NCI-H510A (cell line): ENCODE measurements around the gene CLDN4.
"Not testable (repeated sequence)": the region's sequence is repeated elsewhere in the genome, so short reads cannot be mapped to it uniquely, and the experiment has no call there.

Source experiments
- DNase-seq: peaks from one replicate; lab custom pipeline; 2025; lab: John Stamatoyannopoulos, UW

The CLDN4 gene

DNA sequence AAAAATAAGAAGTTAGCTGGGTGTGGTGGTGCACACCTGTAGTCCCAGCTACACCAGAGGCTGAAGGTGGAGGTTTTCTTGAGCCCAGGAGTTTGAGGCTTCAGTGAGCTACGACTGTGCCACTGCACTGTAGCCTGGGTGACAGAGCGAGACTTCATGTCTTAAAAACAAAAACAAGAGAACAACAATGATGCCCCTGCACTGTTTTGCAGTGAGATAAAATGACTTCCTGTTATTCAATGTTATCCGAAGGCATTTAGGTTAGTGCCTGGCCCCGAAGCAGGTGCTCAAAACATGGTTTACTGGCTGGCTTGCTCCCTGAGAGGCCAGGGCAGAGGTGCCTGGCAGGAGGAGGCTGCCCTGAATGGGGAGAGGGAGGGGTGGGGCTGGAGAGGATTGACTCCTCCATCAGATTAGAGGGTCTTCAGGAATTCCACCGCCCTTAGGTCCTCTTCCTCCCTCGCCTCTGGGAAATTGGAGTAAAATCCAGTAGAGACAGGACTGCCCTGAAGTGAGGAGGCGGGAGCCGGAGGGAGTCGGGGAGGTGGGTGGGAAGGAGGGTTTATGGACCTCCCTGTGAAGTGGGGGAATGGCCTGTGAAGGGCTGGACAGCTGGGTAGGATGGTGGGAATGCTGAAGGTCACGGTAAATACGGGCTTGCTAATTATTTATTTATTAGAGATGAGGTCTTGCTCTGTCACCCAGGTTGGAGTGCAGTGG lies 6.8 kb upstream of the CLDN4 start:
- DNase-seq, result no peak

DNA sequence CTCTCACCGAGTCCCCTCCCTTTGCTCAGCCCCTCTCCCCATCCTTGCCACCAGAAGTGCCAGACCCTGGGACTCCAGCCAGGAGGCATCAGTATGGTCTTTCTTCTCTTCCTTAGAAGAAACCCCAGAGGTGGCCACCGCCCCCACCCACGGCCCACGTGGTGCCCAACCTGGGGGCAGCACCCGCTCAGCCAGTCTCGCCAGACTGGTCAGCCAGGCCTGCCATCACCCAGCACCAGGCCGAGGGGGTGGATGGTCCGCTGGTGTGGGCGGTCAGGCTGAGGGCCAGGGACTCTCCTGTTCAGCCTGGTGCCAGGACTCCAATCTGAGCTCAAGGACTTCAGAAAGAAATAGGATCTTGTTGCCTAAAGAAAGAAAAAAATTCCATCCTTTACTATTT lies 5.8 kb upstream of the CLDN4 start:
- DNase-seq, result no peak

DNA sequence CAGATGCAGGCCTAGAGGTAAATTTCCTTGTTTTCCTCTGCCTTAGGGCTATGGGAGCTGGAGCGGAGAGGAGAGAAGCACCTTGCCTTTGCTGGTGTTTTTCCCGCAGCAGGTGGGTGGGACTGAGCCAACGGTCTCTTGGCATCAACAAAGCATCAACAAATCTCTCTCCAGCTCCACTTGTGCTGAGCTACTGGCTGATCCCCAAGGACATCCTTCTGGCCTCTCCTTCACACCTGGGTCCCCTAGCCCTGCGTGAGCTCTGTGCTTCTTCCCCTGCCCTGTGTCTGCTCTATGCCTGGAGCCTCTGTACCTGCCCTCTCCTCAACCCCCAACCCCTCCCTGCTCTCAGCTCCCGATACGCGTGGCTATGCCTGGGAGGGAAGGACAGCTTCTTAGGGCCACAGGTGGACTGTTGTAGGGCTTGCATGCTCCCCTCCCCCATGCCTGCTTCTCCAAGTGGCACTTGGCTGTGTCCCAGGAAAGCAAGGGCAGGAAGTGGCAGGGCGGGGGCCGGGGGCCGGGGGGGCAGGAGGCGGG lies 3.2 kb upstream of the CLDN4 start:
- peak; percentile 99 for DNase-seq

GRCh38 chr7:73828107-73828803 lies 2.5 kb upstream of the CLDN4 start:
- peak; percentile 99 for DNase-seq

- DNase-seq, result no peak
Measured at GRCh38 chr7:73828972-73829371, 1.8 kb upstream of the CLDN4 start.

- no peak for DNase-seq
Measured at GRCh38 chr7:73829505-73829904, 1.3 kb upstream of the CLDN4 start.

DNA sequence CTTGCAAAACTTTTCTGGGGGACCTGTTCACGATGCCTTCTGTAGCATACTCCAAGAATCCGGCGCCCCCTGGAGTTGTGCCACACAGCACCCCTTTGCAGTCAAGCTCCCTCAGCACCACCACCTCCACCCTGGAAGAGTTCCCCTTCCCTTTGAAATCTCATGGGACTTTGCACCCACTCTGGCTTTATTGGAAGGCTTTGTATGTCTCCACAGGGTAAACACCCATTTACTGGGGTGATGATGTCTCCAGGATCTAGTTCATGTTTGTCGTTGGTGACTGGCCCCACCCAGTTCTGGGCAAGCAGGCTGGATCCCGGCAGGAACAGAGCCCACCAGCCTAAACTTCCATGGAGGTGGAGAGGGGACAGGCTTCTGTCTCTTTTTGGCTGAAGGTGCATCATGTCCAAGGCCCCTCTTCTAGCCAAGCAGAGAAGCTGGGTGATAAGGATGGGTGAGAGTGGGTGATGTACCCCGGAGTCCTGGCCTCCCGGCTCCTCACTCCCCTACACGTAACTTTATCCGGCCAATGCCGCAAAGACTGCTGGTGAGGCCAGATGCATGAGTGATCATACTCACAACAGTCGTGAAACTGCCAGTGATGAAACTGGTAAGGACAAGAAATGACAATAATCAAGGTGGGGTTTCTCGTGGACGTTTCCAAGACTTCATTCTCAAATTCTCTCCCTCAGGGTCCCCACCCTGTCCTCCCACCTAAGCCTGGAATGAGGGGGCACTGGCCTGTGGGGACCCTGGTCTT lies 695 bp upstream of the CLDN4 start:
- no peak for DNase-seq

- DNase-seq, result no peak
Measured at GRCh38 chr7:73831584-73831833, 713 bp downstream of the CLDN4 start.

DNA sequence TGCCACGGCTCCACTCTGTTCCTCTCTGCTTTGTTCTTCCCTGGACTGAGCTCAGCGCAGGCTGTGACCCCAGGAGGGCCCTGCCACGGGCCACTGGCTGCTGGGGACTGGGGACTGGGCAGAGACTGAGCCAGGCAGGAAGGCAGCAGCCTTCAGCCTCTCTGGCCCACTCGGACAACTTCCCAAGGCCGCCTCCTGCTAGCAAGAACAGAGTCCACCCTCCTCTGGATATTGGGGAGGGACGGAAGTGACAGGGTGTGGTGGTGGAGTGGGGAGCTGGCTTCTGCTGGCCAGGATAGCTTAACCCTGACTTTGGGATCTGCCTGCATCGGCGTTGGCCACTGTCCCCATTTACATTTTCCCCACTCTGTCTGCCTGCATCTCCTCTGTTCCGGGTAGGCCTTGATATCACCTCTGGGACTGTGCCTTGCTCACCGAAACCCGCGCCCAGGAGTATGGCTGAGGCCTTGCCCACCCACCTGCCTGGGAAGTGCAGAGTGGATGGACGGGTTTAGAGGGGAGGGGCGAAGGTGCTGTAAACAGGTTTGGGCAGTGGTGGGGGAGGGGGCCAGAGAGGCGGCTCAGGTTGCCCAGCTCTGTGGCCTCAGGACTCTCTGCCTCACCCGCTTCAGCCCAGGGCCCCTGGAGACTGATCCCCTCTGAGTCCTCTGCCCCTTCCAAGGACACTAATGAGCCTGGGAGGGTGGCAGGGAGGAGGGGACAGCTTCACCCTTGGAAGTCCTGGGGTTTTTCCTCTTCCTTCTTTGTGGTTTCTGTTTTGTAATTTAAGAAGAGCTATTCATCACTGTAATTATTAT lies 1.2 kb downstream of the CLDN4 start:
- peak; percentile 92 for DNase-seq

DNA sequence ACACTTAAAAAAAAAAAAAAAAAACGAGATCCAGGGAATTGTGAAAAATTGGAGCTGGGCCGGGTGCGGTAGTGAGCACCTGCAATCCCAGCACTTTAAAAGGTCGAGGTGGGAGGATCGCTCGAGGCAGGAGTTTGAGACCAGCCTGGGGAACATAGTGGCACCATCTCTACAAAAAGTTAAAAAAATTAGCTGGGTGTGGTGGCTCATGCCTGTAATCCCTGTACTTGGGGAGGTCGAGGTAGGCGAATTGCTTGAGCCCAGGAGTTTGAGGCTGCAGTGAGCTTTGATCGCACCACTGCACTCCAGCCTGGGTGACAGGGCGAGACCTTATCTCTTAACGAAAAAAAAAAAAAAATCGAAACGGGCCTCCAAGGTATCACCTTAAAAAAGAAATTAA lies 2.0 kb downstream of the CLDN4 start:
- DNase-seq, result no peak

GRCh38 chr7:73833251-73833919 lies 2.6 kb downstream of the CLDN4 start:
- DNase-seq, result peak; percentile 75

DNA sequence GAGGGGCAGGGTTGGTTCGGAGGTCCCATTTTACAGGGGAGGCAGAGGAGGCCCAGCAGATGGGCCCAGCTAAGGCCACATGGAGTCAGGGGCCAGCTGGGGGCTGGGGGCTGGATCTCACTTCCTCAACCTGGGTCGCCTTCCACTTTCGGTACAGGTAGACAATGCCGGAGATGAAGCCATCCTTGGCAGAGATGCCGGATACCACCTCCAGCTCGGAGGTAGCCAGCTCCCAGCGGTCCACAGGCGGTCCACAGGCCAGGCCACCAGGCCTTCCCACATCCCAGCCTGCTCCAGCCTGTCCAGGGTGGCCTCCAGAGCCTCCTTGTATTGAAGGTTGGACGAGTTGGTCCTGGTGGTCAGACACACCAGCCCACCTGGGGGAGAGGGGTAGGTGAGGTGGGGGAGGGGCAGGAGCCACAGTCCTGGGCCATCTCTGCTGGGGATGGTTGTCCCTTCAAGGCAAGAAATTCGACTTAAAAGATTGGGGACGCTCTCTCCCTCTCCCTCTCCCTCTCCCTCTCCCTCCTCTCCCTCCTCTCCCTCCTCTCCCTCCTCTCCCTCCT lies 3.9 kb downstream of the CLDN4 start:
- no peak for DNase-seq

DNA sequence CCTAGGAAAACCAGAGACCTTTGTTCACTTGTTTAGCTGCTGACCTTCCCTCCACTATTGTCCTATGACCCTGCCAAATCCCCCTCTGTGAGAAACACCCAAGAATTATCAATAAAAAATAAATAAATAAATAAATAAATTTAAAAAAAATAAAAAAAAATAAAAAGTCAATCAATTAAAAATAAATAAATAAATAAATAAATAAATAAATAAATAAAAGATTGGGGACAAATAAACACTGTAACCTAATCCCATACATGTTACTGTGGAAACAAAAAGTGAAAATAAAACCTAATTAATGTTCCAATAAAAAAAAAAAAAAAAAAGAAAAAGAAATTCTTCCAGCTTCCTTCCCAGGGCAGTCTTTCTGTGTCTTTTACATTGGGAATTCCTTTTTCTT lies 6.4 kb downstream of the CLDN4 start:
- not testable (repeated sequence) for DNase-seq

DNA sequence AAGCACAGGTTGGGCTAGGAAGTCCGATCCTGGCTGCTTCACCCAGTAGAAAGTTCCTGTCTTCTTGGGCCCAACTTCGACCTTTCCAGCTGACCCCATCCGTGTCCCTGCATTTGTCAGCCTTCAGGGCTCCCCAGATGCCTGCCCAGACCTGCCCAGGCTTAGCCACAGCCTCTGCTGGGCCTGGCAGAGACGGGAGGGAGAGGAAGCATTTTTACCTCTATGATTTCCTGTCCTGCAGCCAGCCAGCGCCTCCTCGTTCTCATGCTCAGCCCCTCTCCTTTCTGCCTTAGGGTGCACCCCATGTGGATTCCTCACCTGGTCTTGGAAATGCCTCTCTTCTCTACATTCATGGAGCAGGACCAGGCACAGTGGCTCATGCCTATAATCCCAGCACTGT lies 7.8 kb downstream of the CLDN4 start:
- no peak for DNase-seq

DNA sequence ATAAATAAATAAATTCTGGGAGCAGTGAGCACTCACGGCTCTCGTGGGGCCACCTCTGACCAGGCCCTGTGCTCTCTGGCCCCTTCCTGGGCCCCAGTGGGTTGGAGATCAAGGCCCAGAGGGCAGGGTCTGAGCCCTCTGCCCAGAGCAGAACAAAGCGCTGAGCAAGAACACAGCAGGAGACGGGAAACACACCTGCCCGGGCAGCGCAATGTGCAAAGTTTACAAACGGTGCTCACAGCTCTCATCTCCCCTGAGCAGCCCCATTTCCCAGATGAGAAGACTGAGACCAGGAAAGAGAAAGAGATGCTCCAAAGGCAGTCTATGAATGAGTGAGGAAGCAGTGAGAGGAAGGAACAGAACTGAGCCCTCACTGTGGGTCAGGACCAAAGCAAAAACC lies 8.5 kb downstream of the CLDN4 start:
- DNase-seq, result no peak

- no peak for DNase-seq
Measured at GRCh38 chr7:73839743-73840714, 9.2 kb downstream of the CLDN4 start.

DNA sequence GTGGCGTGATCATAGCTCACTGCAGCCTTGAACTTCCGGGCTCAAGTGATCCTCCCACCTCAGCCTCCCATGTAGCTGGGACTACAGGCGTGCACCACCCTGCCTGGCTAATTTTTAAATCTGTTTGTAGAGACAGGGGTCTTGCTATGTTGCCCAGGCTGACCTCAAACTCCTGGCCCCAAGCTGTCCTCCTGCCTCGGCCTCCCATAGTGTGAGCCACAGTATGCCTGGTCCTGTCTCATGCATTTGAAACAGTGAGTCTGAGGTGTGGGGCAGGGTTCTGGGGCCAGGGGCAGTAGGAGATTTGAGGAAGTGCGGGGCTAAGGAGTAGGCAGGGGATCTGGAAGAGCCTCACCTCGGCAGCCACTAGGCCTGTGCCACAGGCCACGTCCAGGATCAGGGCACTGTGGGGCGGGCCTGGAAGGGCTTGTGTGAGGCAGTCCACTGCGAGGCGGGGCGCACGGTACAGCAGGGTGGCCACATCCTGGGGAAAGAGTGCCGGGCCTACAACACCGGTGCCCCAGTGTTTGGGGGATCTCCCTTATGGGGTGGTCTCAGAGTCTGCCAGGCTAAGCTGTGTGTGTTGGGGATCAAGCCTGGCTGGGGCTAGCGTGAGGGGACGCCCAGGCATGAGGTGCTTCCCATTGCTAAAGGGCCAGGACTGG lies 10.1 kb downstream of the CLDN4 start:
- DNase-seq, result no peak

DNA sequence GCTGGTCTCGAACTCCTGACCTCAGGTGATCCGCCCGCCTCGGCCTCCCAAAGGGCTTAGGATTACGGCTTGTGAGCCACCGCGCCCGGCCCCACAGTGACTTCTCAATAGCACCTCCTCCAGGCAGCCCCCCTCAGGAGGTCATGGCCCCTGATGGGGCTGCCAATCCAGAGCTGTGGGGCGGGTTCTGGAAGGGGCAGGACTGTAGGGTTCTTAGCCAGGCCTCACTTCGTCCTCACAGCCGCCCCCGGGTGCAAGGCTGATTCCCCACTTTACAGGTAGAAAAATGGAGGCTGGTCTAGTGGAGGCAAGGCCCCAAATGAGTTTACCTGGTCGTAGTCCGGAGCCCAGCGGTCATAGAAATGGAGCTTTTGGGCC lies 10.9 kb downstream of the CLDN4 start:
- DNase-seq, result no peak
